CD14-positive monocyte (primary cell): ENCODE measurements around the gene TMEM51. TPM values are rescaled to one million over a fixed set of nuclear protein-coding genes. Genes with fewer than 3 reads are reported as not detected.

Experiments used
- DNase-seq, 3 donors: peaks; one replicate each; pipeline ENCODE4 v3.0.0-alpha.2; 2011 to 2022
- H2AFZ ChIP-seq: 2 replicates; pipeline ENCODE4 v1.6.0; 2012; ENCODE audit warnings: mild to moderate bottlenecking, low read depth, low read length, inconsistent platforms; ENCODE audit not compliant: insufficient read depth, poor library complexity, severe bottlenecking
- H3K27ac ChIP-seq, 2 donors: 1 replicate in 1 of 2; 2 replicates in 1 of 2; pipeline ENCODE4 v1.5.1; 2012 to 2013; ENCODE audit warnings: low read length in 2 of 2, control low read depth in 1 of 2, inconsistent platforms in 1 of 2, low read depth in 1 of 2, mild to moderate bottlenecking in 1 of 2
- H3K27me3 ChIP-seq, 2 donors: one replicate each; pipeline versions ENCODE4 v1.6.0 to v1.6.1; 2011 to 2013; ENCODE audit warnings: low read length in 2 of 2; ENCODE audit not compliant: control insufficient read depth in 2 of 2, insufficient read depth in 2 of 2
- H3K36me3 ChIP-seq, 2 donors: replicated peaks in 1 of 2; 1 replicate in 1 of 2; 2 replicates in 1 of 2; pipeline versions ENCODE4 v1.5.1 to v1.6.1; 2012 to 2013; ENCODE audit warnings: low read length in 2 of 2, control low read depth in 1 of 2, inconsistent platforms in 1 of 2, mild to moderate bottlenecking in 1 of 2; ENCODE audit not compliant: insufficient read depth in 2 of 2, control insufficient read depth in 1 of 2
- H3K4me1 ChIP-seq, 2 donors: 1 replicate in 1 of 2; 2 replicates in 1 of 2; pipeline versions ENCODE4 v1.5.1 to v1.6.1; 2012 to 2013; ENCODE audit warnings: low read length in 2 of 2, control low read depth in 1 of 2, inconsistent platforms in 1 of 2, mild to moderate bottlenecking in 1 of 2, moderate library complexity in 1 of 2; ENCODE audit not compliant: insufficient read depth in 2 of 2, control insufficient read depth in 1 of 2
- H3K4me2 ChIP-seq: replicated peaks from 2 replicates; pipeline ENCODE3; 2012; ENCODE audit warnings: low read length, moderate library complexity, mild to moderate bottlenecking; ENCODE audit not compliant: poor library complexity, severe bottlenecking; ENCODE audit errors: extremely low read depth
- H3K4me3 ChIP-seq, 3 experiments: fragments of 200-600 bp in 1 of 3; sonication (generic) in 1 of 3; replicated peaks in 1 of 3; 1 replicate in 2 of 3; 2 replicates in 1 of 3; pipeline ENCODE4 v1.5.1; 2011 to 2013; ENCODE audit warnings: low read length in 3 of 3, mild to moderate bottlenecking in 3 of 3, control low read depth in 2 of 3, low read depth in 2 of 3, inconsistent platforms in 1 of 3, moderate library complexity in 1 of 3
- H3K79me2 ChIP-seq: 2 replicates; pipeline ENCODE4 v1.6.0; 2012; ENCODE audit warnings: mild to moderate bottlenecking, control low read depth, inconsistent platforms, low read length, moderate library complexity; ENCODE audit not compliant: insufficient read depth
- H3K9ac ChIP-seq: 2 replicates; pipeline ENCODE4 v1.6.0; 2017; ENCODE audit warnings: low read length, mild to moderate bottlenecking; ENCODE audit not compliant: insufficient read depth, poor library complexity, severe bottlenecking
- H3K9me3 ChIP-seq, 2 donors: replicated peaks in 1 of 2; 1 replicate in 1 of 2; 2 replicates in 1 of 2; pipeline versions ENCODE4 v1.5.1 to v1.6.1; 2012 to 2013; ENCODE audit warnings: low read length in 2 of 2, control low read depth in 1 of 2; ENCODE audit not compliant: control insufficient read depth in 1 of 2, insufficient read depth in 1 of 2
- H4K20me1 ChIP-seq: 2 replicates; pipeline ENCODE4 v1.6.0; 2012; ENCODE audit warnings: mild to moderate bottlenecking, low read length, control low read depth, moderate library complexity; ENCODE audit not compliant: insufficient read depth
- H3K27ac Mint-ChIP-seq, 7 donors: one replicate each; pipeline ENCODE4 v1.8.0; 2020; ENCODE audit warnings: mild to moderate bottlenecking in 7 of 7, mixed read lengths in 7 of 7, moderate library complexity in 6 of 7, inconsistent platforms in 2 of 7
- H3K27me3 Mint-ChIP-seq, 3 donors: one replicate each; pipeline ENCODE4 v1.8.0; 2021 to 2022; ENCODE audit warnings: low read depth in 3 of 3, mild to moderate bottlenecking in 3 of 3, mixed read lengths in 3 of 3, moderate library complexity in 3 of 3, inconsistent platforms in 1 of 3
- H3K36me3 Mint-ChIP-seq, 2 donors: one replicate each; pipeline ENCODE4 v1.8.0; 2020; ENCODE audit warnings: mixed read lengths in 2 of 2, inconsistent platforms in 1 of 2, mild to moderate bottlenecking in 1 of 2
- H3K4me1 Mint-ChIP-seq: one replicate; pipeline ENCODE4 v1.8.0; 2020; ENCODE audit warnings: mild to moderate bottlenecking, mixed read lengths
- H3K4me3 Mint-ChIP-seq, 2 donors: one replicate each; pipeline ENCODE4 v1.8.0; 2020; ENCODE audit warnings: mild to moderate bottlenecking in 2 of 2, mixed read lengths in 2 of 2, moderate library complexity in 1 of 2
- H3K9me3 Mint-ChIP-seq, 7 donors: one replicate each; pipeline ENCODE4 v1.8.0; 2020 to 2022; ENCODE audit warnings: mixed read lengths in 7 of 7, mild to moderate bottlenecking in 6 of 7, moderate library complexity in 6 of 7, inconsistent platforms in 2 of 7
- WGBS: methylation state at CpG from one replicate; pipeline ENCODE4 v1.1.5; 2013; ENCODE audit warnings: missing lambda C conversion rate; ENCODE audit not compliant: insufficient coverage; 5-methylcytosine and 5-hydroxymethylcytosine counted together
- intact Hi-C, 2 donors: fragments of 100-400 bp; cut with micrococcal nuclease; formaldehyde crosslinking; loops; one replicate each; pipeline versions ENCODE4 v1.15.0 to v1.15.1; 2023
- polyA plus RNA-seq, 3 donors: library from polyadenylated mRNA; depleted of rRNA in 1 of 3; unstranded in 2 of 3; stranded (reverse) in 1 of 3; fragments of 300-500 nt in 2 of 3; fragments of >200 nt in 1 of 3; fragmentation: Illumina TruSeq in 2 of 3; gene quantifications; 1 replicate in 2 of 3; 2 replicates in 1 of 3; pipeline ENCODE4 v1.2.3, GENCODE V29; 2012 to 2021
- TF ChIP-seq, protein P1 (sequence below): fragments of 200-600 bp; IDR thresholded peaks from one replicate; pipeline ENCODE4 v1.8.0; 2022; ENCODE audit warnings: antibody characterized with exemption, mild to moderate bottlenecking

TMEM51 gene
- polyA plus RNA-seq, 3 donors: 1.2 to 2.5 (median 2.1) TPM

DNA sequence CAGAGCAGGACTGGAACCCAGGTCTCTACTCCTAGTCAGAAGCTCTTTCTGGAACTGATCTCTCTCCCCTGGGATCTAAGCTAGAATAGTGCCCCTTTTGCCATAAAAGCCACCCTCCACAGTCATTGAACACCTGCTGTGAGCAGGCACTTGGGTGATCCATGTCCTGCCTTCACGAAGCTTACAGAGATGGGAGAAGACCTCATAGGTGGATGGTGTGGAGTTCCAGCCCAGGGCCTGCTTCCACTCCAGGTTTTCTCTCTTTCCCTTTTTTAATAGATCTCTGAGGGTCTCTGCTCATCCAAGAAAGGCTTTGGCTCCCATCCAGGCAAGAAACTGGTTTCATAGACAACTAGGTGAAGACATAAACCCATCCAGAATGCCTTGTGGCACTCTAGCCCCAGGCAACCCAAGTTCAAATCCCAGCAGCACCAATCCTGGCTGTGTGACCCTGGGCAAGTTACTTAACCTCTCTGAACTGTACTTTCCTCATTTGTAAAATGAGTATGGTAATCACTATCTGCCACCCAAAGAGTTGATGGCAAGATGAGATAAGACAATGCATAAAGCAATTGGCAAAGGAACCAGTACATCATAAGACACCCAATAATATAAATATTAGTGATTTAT lies 46.4 kb upstream of the TMEM51 start:
- peaks cover 5% of the 10 kb centered on the region for H3K4me1 Mint-ChIP-seq
- DNase-seq: no peak
- Histone ChIP-seq H3K9ac (no peak overlapping the region), H4K20me1 (no peaks in the 10 kb centered on the region), H3K79me2 (no peaks in the 10 kb centered on the region), H3K27me3 (no peaks in the 10 kb centered on the region), H3K9me3 (no peaks in the 10 kb centered on the region), H3K27ac (no peak overlapping the region), H3K4me3 (no peak overlapping the region), H2AFZ (no peak overlapping the region), H3K36me3 (no peaks in the 10 kb centered on the region), H3K4me2 (no peak overlapping the region), H3K4me1 (no peaks in the 10 kb centered on the region)
- TF ChIP-seq, protein P1, sequence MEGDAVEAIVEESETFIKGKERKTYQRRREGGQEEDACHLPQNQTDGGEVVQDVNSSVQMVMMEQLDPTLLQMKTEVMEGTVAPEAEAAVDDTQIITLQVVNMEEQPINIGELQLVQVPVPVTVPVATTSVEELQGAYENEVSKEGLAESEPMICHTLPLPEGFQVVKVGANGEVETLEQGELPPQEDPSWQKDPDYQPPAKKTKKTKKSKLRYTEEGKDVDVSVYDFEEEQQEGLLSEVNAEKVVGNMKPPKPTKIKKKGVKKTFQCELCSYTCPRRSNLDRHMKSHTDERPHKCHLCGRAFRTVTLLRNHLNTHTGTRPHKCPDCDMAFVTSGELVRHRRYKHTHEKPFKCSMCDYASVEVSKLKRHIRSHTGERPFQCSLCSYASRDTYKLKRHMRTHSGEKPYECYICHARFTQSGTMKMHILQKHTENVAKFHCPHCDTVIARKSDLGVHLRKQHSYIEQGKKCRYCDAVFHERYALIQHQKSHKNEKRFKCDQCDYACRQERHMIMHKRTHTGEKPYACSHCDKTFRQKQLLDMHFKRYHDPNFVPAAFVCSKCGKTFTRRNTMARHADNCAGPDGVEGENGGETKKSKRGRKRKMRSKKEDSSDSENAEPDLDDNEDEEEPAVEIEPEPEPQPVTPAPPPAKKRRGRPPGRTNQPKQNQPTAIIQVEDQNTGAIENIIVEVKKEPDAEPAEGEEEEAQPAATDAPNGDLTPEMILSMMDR: no peak
- WGBS: no CpG with 5 or more reads among the region's 1 CpG
- intact Hi-C loops: no loop called here
- H3K27me3 Mint-ChIP-seq: peaks cover 2 to 9% (median 3%) of the 10 kb centered on the region in 3 donors
- H3K9me3 Mint-ChIP-seq: peaks cover 0 to 8% (median 2%) of the 10 kb centered on the region in 7 donors
- no peak overlapping the region for H3K4me3 Mint-ChIP-seq
- H3K36me3 Mint-ChIP-seq: no peaks in the 10 kb centered on the region
- H3K27ac Mint-ChIP-seq: no peak overlapping the region

DNA sequence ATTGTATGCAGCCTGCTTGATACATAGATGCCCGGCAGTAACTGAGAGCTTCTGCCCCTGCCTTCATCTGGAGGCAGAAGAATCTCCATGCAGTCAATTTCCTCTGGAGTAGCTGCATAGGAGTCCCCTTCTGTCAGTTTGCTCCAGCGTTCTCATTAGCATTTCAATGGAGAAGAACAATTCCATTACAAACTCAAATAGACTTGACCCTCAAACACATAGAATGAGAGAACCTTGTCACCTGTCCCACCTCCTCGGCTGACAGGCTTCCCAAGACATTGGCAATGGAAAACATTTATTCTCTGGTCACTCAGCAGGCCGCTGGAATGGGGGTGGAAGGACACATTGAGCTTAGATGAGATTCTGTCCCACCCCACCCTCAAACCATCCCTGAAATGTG lies 45.6 kb upstream of the TMEM51 start:
- Mint-ChIP-seq H3K27me3 (peaks cover 2 to 12% (median 4%) of the 10 kb centered on the region in 3 donors), H3K9me3 (peaks cover 0 to 8% (median 2%) of the 10 kb centered on the region in 7 donors), H3K27ac (no peak overlapping the region), H3K36me3 (no peaks in the 10 kb centered on the region), H3K4me3 (no peak overlapping the region), H3K4me1 (peaks cover 10% of the 10 kb centered on the region)
- Histone ChIP-seq H3K79me2 (no peaks in the 10 kb centered on the region), H4K20me1 (no peaks in the 10 kb centered on the region), H3K27ac (no peak overlapping the region), H3K36me3 (no peaks in the 10 kb centered on the region), H2AFZ (no peak overlapping the region), H3K4me3 (no peak overlapping the region), H3K9me3 (no peaks in the 10 kb centered on the region), H3K4me1 (no peaks in the 10 kb centered on the region), H3K9ac (no peak overlapping the region), H3K4me2 (no peak overlapping the region), H3K27me3 (no peaks in the 10 kb centered on the region)
- WGBS: 90% methylated on average over 2 of the region's 4 CpGs
- DNase-seq: no peak
- TF ChIP-seq, protein P1: no peak
- intact Hi-C loops: no loop called here
